Measurements from ENCODE around the gene CIZ1. TPM values are rescaled to one million over a fixed set of nuclear protein-coding genes. Genes with fewer than 3 reads are reported as not detected.

CIZ1 gene
- total and polyA plus RNA-seq, 10 of the 15 experiments (the other 5 are each of a cell fraction or from before 2014, with no cell fraction given) = 1.8 to 91.6 (median 35.4) TPM

DNA sequence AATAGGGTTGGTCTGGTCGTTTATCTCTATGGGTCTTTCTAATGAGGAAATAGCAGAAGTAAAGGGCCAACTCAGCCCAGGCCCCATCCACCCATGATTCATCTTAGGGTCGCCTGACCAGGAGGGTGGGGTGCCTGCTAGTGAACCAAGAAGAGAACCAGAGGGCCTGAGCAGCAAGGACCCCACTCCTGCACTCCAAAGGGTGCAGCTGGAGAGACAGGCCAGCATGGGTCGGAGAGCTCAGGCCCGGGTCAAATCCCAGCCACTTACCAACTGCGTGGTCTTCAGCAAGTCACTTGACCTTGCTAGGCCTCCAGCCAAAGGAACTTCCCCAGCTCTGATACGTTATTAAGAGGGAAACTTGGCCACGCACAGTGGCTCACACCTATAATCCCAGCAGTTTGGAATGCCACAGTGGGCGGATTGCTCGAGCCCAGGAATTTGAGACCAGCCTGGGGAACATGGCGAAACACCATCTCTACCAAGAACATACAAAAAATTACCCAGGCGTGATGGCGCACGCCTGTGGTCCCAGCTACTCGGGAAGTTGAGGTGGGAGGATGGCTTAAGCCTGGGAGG lies 27.0 kb downstream of the CIZ1 start:
- SMC1A ChIA-PET (ENCODE audit: uncharacterized antibody, unreplicated experiment) = no interaction called here
- BruUV-seq (replicated peaks) = no TSS peak
- no peak overlapping the region for H2AFZ ChIP-seq (ENCODE audit: control insufficient read depth, low read depth, low read length)
- no peak overlapping the region for H3K4me2 ChIP-seq (ENCODE audit: control insufficient read depth, insufficient read depth)
- intact Hi-C loops (cut with micrococcal nuclease; ENCODE audit: unreplicated experiment) = no loop called here
- ATAC-seq = no peak
- H3K36me3 ChIP-seq (ENCODE audit: control insufficient read depth in 2 of 2, insufficient read depth in 2 of 2, low read length in 1 of 2) = peaks cover 11 to 19% of the 10 kb centered on the region in 2 experiments; a peak in 3 of 4 replicates
- CTCF ChIA-PET = no interaction called here
- no peak for FAIRE-seq
- 86% methylated on average over 14 of the region's 14 CpGs for WGBS (ENCODE audit: insufficient coverage, insufficient replicate concordance, low lambda C conversion rate, missing lambda C conversion rate)
- peaks cover 6% of the 10 kb centered on the region for H3K4me1 ChIP-seq (ENCODE audit: control insufficient read depth, insufficient read depth, low read length)
- H3K27ac ChIP-seq (ENCODE audit: control insufficient read depth, insufficient read depth) = no peak overlapping the region
- no peaks in the 10 kb centered on the region for H4K20me1 ChIP-seq (ENCODE audit: control insufficient read depth, insufficient read depth)
- RAD21 ChIA-PET (ENCODE audit: unreplicated experiment) = no interaction called here
- H3K9me3 ChIP-seq (replicated peaks; ENCODE audit: control insufficient read depth, insufficient read depth, low read length) = no peaks in the 10 kb centered on the region
- TF ChIP-seq HCFC1 (IDR thresholded peaks at IDR 0.05; ENCODE audit: low read length) (no peak), HDAC6 (IDR thresholded peaks at IDR 0.05; ENCODE audit: unreplicated experiment) (no peak), CHD1 (IDR thresholded peaks at IDR 0.05; ENCODE audit: low read depth, low read length) (no peak), IKZF2 (IDR thresholded peaks at IDR 0.05) (no peak), SPI1 (IDR thresholded peaks at IDR 0.05; ENCODE audit: borderline replicate concordance, insufficient read depth, low read depth, low read length) (no peak), SIN3A (IDR thresholded peaks at IDR 0.05; ENCODE audit: low read depth, low read length) (no peak), E2F4 (IDR thresholded peaks at IDR 0.05; ENCODE audit: low read depth, low read length) (no peak), NR2C1 (IDR thresholded peaks at IDR 0.05) (no peak), PML (IDR thresholded peaks at IDR 0.05; ENCODE audit: low read length) (no peak), ZBTB11 (CRISPR knock-in tag; IDR thresholded peaks at IDR 0.05) (no peak)
- TF ChIP-seq, protein P1, sequence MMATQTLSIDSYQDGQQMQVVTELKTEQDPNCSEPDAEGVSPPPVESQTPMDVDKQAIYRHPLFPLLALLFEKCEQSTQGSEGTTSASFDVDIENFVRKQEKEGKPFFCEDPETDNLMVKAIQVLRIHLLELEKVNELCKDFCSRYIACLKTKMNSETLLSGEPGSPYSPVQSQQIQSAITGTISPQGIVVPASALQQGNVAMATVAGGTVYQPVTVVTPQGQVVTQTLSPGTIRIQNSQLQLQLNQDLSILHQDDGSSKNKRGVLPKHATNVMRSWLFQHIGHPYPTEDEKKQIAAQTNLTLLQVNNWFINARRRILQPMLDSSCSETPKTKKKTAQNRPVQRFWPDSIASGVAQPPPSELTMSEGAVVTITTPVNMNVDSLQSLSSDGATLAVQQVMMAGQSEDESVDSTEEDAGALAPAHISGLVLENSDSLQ (IDR thresholded peaks at IDR 0.05) = no peak
- TF ChIP-seq, protein P2, sequence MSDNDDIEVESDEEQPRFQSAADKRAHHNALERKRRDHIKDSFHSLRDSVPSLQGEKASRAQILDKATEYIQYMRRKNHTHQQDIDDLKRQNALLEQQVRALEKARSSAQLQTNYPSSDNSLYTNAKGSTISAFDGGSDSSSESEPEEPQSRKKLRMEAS (IDR thresholded peaks at IDR 0.05; ENCODE audit: low read depth, low read length) = no peak
- H3K4me3 ChIP-seq = no peak overlapping the region
- H3K79me2 ChIP-seq (ENCODE audit: control insufficient read depth, insufficient read depth, low read length) = peaks cover 9% of the 10 kb centered on the region
- no peak overlapping the region for H3K9ac ChIP-seq (ENCODE audit: control insufficient read depth, insufficient read depth, low read length)
- in situ Hi-C loops (cut with MboI) = no loop called here
- POLR2A ChIA-PET = no interaction called here
- DNase-seq (ENCODE audit: low read depth, low spot score) = no peak
- no peaks in the 10 kb centered on the region for H3K27me3 ChIP-seq (replicated peaks in 1 of 2; ENCODE audit: control insufficient read depth in 2 of 2, insufficient read depth in 2 of 2, low read length in 1 of 2)
